NCI-H524 treated with DMSO at 0.1 percent for 48 hours (cell line): ENCODE data around the gene SPG11.

Source experiments
- DNase-seq: peaks from one replicate; lab custom pipeline; 2025; lab: John Stamatoyannopoulos, UW

Gene SPG11

GRCh38 chr15:44525018-44525417 lies 138.4 kb downstream of the SPG11 start:
- no peak for DNase-seq

DNA sequence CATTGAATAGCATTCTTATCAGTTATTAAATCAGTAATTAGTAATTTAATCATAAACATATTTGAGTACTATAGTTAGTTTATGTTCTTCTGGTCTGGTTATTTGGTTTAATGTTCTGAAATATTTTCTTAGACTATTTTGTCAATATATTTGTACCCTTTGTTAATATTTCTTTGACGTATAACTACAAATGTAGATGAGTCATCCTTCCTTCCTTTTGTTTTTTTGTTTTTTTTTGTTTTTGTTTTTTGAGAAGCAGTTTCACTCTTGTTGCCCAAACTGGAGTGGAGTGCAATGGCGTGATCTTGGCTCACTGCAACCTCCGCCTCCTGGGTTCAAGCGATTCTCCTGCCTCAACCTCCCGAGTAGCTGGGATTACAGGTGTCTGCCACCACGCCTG lies 143.9 kb downstream of the SPG11 start:
- no peak for DNase-seq

GRCh38 chr15:44516436-44516835 lies 147.0 kb downstream of the SPG11 start:
- DNase-seq = no peak
